ENCODE results near the gene EPB41L4B.

- TF ChIP-seq PATZ1 (CRISPR knock-in tag; IDR thresholded peaks at IDR 0.05; ENCODE audit: borderline replicate concordance), result no peak
- TF ChIP-seq PPARA (CRISPR knock-in tag; IDR thresholded peaks at IDR 0.05; ENCODE audit: borderline replicate concordance), result no peak
- no peak for TF ChIP-seq GLIS3 (CRISPR knock-in tag; IDR thresholded peaks at IDR 0.05)
- TF ChIP-seq ISL1 (CRISPR knock-in tag; IDR thresholded peaks at IDR 0.05), result no peak
- no peak for TF ChIP-seq OSR1 (CRISPR knock-in tag; IDR thresholded peaks at IDR 0.05)
- TF ChIP-seq RARB (CRISPR knock-in tag; IDR thresholded peaks at IDR 0.05), result no peak
Measured at GRCh38 chr9:109315480-109316206, 5.2 kb downstream of the EPB41L4B start.
